ENCODE measurements around the gene TRIM16.
"Not testable (repeated sequence)": the region's sequence is repeated elsewhere in the genome, so short reads cannot be mapped to it uniquely, and the experiment has no call there.

DNA sequence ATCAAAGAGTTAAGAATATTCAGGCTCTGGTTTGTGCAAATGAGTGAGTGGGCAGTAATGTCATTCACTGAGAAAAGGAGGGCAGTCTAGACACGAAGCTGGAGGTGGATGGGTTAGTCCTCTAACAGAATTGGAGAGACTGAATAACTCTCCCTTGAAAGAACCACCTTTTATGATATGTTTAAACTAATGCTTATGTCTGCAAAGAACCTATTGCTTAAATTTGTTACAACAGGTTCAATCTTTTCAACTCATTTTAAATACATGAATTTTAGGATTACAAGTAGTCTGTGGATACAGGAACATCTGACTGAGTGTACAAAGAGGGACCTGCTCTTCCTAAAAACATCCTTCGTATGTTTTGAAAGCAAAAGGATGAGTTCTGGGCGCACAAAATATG lies 14.9 kb upstream of the TRIM16 start:
- not testable (repeated sequence) for TF ChIP-seq POLR2A (IDR thresholded peaks at IDR 0.05)
- TF ChIP-seq, protein P1, sequence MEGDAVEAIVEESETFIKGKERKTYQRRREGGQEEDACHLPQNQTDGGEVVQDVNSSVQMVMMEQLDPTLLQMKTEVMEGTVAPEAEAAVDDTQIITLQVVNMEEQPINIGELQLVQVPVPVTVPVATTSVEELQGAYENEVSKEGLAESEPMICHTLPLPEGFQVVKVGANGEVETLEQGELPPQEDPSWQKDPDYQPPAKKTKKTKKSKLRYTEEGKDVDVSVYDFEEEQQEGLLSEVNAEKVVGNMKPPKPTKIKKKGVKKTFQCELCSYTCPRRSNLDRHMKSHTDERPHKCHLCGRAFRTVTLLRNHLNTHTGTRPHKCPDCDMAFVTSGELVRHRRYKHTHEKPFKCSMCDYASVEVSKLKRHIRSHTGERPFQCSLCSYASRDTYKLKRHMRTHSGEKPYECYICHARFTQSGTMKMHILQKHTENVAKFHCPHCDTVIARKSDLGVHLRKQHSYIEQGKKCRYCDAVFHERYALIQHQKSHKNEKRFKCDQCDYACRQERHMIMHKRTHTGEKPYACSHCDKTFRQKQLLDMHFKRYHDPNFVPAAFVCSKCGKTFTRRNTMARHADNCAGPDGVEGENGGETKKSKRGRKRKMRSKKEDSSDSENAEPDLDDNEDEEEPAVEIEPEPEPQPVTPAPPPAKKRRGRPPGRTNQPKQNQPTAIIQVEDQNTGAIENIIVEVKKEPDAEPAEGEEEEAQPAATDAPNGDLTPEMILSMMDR (IDR thresholded peaks at IDR 0.05), result not testable (repeated sequence)

Measured in Peyer's patch (tissue), 4 donors.